ENCODE data around the gene ANKS1B.

GRCh38 chr12:99758997-99759396 lies 225.7 kb downstream of the ANKS1B start:
- no peak for TF ChIP-seq ZNF274 (IDR thresholded peaks at IDR 0.05; ENCODE audit: low read depth, low read length)
- TF ChIP-seq YY1 (IDR thresholded peaks at IDR 0.05; ENCODE audit: insufficient read depth, insufficient read length), result no peak
- no peak for TF ChIP-seq SUZ12 (IDR thresholded peaks at IDR 0.05; ENCODE audit: extremely low read depth, insufficient read depth, insufficient read length)
